ENCODE measurements around the gene C21orf91.

The C21orf91 gene

GRCh38 chr21:17799414-17800164, 19.6 kb downstream of the C21orf91 start:
- TF ChIP-seq CTCF (IDR thresholded peaks at IDR 0.05; ENCODE audit: control insufficient read depth, extremely low read depth, insufficient read depth), result no peak
- DNase-seq (ENCODE audit: low read depth), result no peak
- no peak overlapping the region for H3K4me3 ChIP-seq (ENCODE audit: low read depth, low read length)

DNA sequence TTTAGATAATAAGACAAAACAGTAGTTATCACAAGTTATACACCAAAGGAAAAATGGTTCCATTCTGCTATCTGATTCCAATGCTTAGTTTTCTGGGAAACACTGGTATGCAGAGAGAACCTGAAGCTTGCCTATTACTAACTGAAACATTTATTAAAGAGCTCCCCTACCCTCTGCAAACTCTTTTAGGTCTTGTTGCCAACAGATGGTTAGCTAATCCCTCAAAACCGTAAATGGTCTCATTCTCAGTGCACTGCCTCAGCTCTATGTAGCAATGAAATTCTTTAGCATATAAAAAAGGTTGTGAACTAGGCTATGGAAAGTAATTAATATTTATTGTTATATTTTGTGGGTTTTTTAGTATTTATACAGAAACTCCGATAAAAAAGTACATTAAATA, 20.4 kb downstream of the C21orf91 start:
- TF ChIP-seq CTCF (IDR thresholded peaks at IDR 0.05; ENCODE audit: control insufficient read depth, extremely low read depth, insufficient read depth), result no peak
- no peak for DNase-seq (ENCODE audit: low read depth)
- no peak overlapping the region for H3K4me3 ChIP-seq (ENCODE audit: low read depth, low read length)

DNA sequence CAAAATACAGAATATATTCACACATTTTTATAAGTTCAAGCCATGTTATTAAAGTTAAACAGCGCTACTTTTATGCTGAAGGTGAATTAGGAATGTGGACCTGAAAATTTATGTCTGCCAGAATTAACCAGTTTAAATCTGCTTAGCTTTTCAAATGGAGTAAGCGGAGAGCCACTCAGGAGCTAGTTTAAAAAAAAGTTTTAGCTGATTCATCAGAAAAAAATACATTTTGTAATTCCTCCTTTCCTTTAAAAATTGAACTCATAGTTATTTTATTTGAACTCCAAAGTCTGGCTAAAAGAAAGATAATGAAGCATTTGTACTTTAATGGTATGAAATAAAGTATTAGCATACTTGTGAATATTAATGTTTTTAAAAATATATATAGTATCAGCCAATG, 21.2 kb downstream of the C21orf91 start:
- DNase-seq (ENCODE audit: low read depth), result no peak
- no peak for TF ChIP-seq CTCF (IDR thresholded peaks at IDR 0.05; ENCODE audit: control insufficient read depth, extremely low read depth, insufficient read depth)
- no peak overlapping the region for H3K4me3 ChIP-seq (ENCODE audit: low read depth, low read length)

DNA sequence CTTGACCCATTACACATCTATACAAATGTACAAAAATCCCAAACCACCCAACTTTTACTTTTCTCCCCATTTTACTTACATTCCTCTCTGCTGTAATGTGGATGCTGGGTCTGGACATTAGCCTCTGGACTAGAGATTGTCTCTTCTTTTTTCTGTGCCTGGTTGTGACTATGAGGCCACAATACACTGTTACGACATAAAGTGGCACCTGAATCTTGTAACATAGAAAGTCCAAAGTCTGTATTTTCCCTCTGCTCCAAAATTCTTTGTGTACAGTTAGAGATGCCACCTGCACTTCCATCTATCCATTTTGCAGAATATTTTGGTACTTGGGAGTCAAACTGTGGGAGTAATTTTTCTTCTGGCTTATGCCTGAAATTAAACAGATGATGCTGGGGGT, 22.7 kb downstream of the C21orf91 start:
- no peak for TF ChIP-seq CTCF (IDR thresholded peaks at IDR 0.05; ENCODE audit: control insufficient read depth, extremely low read depth, insufficient read depth)
- DNase-seq (ENCODE audit: low read depth), result no peak
- H3K4me3 ChIP-seq (ENCODE audit: low read depth, low read length), result no peak overlapping the region

DNA sequence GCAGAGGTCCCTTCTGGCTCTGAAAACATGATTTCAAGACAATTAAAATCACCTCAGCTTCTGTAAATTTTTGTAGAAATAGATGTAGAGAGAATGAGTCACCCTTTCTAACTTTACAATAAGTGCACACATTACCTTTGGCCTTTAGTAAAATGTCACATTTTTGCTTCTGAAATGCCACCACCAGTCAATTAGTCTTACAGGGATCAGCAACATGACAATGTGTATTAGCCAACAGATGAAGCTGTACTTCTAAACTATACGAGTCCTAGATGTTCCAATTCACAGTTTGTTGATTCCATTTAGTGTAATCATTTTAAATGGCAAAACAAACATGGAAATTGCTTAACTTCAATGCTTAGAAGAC, 23.1 kb downstream of the C21orf91 start:
- DNase-seq (ENCODE audit: low read depth), result no peak
- no peak for TF ChIP-seq CTCF (IDR thresholded peaks at IDR 0.05; ENCODE audit: control insufficient read depth, extremely low read depth, insufficient read depth)
- H3K4me3 ChIP-seq (ENCODE audit: low read depth, low read length), result no peak overlapping the region

GRCh38 chr21:17795146-17796036, 23.8 kb downstream of the C21orf91 start:
- no peak overlapping the region for H3K4me3 ChIP-seq (ENCODE audit: low read depth, low read length)
- TF ChIP-seq CTCF (IDR thresholded peaks at IDR 0.05; ENCODE audit: control insufficient read depth, extremely low read depth, insufficient read depth), result no peak
- no peak for DNase-seq (ENCODE audit: low read depth)
